ENCODE results near the gene PISD. TPM values are rescaled to one million over a fixed set of nuclear protein-coding genes. Genes with fewer than 3 reads are reported as not detected.

The PISD gene
- total RNA-seq, 1 donor: 25.5 TPM

GRCh38 chr22:31662668-31663037 lies 638 bp upstream of the PISD start:
- H3K4me3 ChIP-seq (ENCODE audit: low read depth, low read length): peak overlapping the region; percentile 82
- TF ChIP-seq CTCF (IDR thresholded peaks at IDR 0.05; ENCODE audit: insufficient read depth, low read length): no peak
- no peak for DNase-seq (ENCODE audit: low read depth)

DNA sequence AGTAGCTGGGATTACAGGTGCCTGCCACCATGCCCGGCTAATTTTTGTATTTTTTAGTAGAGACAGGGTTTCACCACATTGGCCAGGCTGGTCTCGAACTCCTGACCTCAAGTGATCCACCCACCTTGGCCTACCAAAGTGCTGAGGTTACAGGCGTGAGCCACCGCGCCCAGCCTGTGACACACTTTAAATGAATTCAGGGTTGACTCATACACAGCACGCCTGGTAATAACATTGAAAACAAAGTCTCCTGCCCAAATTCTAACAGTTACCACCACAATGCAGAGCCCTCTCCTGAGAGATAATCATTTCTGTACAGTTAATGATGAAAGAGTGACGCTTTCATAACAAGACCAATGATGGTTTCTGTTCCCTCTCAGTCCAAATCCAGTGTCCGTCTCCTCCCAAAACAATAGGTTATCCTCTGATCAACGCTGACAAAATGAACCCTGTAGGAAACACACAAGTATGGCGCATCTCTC lies 1.1 kb downstream of the PISD start:
- peak; percentile 81 for DNase-seq (ENCODE audit: low read depth)

DNA sequence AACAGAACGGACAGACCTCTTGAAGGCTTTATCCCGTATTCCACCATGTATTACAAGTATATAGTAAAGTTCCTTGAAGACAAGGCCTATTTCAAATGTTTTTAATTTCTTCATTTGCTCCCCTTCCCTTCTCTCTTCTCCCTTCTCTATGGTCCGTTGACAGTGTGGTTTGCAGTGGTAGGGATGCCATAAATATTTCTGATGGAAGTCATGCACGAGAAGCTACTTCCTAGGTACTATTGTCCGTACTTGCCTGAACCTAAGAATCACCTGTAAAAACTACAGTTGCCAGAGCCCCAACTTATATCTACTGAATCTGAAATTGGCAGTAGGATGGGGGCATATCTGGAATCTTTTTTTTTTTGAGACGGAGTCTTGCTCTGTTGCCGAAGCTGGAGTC lies 2.8 kb downstream of the PISD start:
- H3K4me3 ChIP-seq (ENCODE audit: low read depth, low read length): no peak overlapping the region
- TF ChIP-seq CTCF (IDR thresholded peaks at IDR 0.05; ENCODE audit: insufficient read depth, low read length): no peak
- no peak for DNase-seq (ENCODE audit: low read depth)

More for the DNA sequence above, 1.1 kb downstream of the PISD start:
- peak overlapping the region; percentile 82 for H3K4me3 ChIP-seq (ENCODE audit: low read depth, low read length)

DNA sequence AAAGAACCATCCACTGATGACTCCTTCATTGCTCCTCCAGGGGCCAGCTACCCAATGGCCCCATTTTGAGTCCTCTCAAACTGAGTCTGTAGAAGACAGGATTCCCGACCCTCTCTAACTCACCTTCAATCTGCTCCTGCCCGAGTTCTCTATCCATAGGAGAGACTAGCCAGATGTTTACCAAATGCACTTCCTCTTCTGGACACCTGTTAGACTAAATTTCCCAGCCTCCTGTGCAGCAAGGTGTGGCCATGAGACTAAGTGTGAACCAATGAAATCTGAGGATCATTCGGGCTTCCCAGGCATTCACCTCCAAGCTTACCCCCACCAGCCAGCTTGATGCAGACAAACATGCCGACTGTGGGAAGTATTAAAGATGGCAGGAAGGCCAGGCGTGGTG lies 7.6 kb downstream of the PISD start:
- TF ChIP-seq CTCF (IDR thresholded peaks at IDR 0.05; ENCODE audit: insufficient read depth, low read length): no peak
- no peak overlapping the region for H3K4me3 ChIP-seq (ENCODE audit: low read depth, low read length)
- no peak for DNase-seq (ENCODE audit: low read depth)

- H3K4me3 ChIP-seq (ENCODE audit: low read depth, low read length): no peak overlapping the region
- TF ChIP-seq CTCF (IDR thresholded peaks at IDR 0.05; ENCODE audit: insufficient read depth, low read length): no peak
- DNase-seq (ENCODE audit: low read depth): no peak
These were observed 8.1 kb downstream of the PISD start for GRCh38 chr22:31653944-31654343.

- no peak for TF ChIP-seq CTCF (IDR thresholded peaks at IDR 0.05; ENCODE audit: insufficient read depth, low read length)
- no peak for DNase-seq (ENCODE audit: low read depth)
- no peak overlapping the region for H3K4me3 ChIP-seq (ENCODE audit: low read depth, low read length)
These were observed 8.9 kb downstream of the PISD start for GRCh38 chr22:31652911-31653684.

DNA sequence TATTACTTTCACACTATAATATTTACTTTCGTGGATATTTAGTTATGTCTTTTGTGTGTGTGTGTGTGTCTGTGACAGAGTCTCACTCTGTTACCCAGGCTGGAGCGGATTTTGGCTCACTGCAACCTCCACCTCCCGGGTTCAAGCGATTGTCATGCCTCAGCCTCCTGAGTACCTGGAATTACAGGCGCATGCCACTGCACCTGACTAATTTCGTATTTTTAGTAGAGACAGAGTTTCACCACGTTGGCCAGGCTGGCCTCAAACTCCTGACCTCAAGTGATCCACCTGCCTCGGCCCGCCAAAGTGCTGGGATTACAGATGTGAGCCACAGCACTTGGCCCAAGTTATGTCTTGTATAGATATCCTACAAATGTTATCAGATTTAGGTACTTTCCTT lies 9.9 kb downstream of the PISD start:
- TF ChIP-seq CTCF (IDR thresholded peaks at IDR 0.05; ENCODE audit: insufficient read depth, low read length): no peak

More for the DNA sequence above, 9.9 kb downstream of the PISD start:
- no peak overlapping the region for H3K4me3 ChIP-seq (ENCODE audit: low read depth, low read length)
- DNase-seq (ENCODE audit: low read depth): no peak

Measured in fibroblast of the aortic adventitia (primary cell).